ENCODE measurements around the gene BCR.

BCR gene

DNA sequence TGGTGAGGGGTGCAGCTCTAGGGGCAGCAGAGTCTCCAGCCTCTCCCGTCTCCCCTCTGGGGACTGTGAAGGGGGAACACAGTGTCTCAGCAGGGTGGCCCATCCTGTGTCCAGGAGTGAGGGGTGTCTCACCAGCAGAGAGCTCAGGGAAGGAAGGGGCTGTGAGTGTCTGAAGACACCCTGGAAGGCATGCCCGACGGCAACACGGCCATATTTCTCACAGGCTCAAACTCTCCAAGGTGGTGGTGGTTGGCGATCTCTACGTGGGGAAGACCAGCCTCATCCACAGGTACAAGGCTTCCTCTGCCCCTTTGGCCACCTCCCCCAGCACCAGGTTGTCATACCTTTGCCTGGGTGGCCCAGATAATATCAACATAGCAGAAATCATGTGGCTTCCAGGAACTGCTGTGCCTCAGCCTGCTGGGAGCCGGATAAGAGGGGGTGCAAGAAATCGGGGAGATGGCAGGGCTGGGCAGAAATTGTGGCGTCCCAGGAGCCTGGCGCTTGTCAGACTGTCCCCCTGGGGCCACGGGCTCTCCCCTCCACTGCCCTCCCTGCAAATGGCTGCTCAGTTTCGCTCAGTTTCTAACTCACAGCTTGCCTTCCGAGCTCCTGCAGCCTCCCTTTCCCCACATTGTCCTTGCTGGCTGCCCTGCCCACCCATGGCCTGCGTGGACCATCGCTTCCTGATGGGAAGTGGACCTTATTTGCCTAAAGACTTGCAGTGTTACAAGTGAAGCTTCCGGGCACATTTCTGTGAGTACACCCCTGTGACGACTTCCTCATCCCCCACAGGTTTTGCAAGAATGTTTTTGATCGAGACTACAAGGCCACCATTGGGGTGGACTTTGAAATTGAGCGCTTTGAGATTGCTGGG, 27.8 kb upstream of the BCR start:
- Histone ChIP-seq H3K23ac (ENCODE audit: low read length) (no peak overlapping the region), H2BK5ac (ENCODE audit: low read length) (no peak overlapping the region), H3K36me3 (ENCODE audit: control insufficient read depth, insufficient read depth, low read length) (no peaks in the 10 kb centered on the region), H3K56ac (ENCODE audit: low read length) (no peak overlapping the region), H2BK120ac (ENCODE audit: low read depth, low read length) (no peak overlapping the region), H2AK5ac (ENCODE audit: low read length) (no peak overlapping the region), H4K5ac (ENCODE audit: low read length) (no peak overlapping the region), H3K27me3 (ENCODE audit: insufficient read depth, low read length, poor library complexity) (no peaks in the 10 kb centered on the region), H2BK15ac (replicated peaks; ENCODE audit: low read depth) (no peak overlapping the region), H3K4me3 (ENCODE audit: low read length) (no peak overlapping the region), H3K79me2 (ENCODE audit: control insufficient read depth, insufficient read depth, low read length) (no peaks in the 10 kb centered on the region), H3K4me2 (ENCODE audit: low read length) (no peak overlapping the region), H3K4me1 (ENCODE audit: control insufficient read depth, low read depth, low read length) (no peaks in the 10 kb centered on the region), H3K79me1 (ENCODE audit: low read length) (no peaks in the 10 kb centered on the region), H3K18ac (ENCODE audit: low read length) (no peak overlapping the region), H4K8ac (ENCODE audit: low read depth, low read length) (no peak overlapping the region), H3K27ac (ENCODE audit: low read depth, low read length) (no peak overlapping the region), H3K4ac (ENCODE audit: low read depth, low read length) (no peak overlapping the region), H3K9ac (ENCODE audit: low read length) (no peak overlapping the region)
- WGBS (ENCODE audit: extremely low coverage, insufficient coverage, low lambda C conversion rate), result no CpG with 5 or more reads among the region's 19 CpGs
- no peak for DNase-seq

DNA sequence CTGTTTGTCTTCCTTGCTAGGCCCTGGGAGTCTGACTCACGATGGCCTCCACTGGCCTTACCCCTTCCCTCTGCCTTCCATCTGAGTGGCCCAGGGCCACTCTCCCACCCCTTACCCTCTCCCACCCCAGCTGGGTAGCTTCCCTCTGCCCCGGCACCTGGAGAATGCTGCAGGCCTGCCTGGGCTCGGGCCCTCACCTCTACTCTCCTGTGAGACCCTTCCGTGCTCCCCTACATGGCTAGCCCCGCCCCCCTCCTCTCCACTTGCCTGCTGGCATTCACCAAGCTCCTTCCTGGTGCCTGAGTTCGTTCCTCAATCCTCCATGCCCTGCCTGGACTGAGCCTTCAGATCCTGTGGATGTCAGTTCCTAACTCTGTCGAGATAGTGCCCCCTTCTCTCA, 26.3 kb upstream of the BCR start:
- H2BK15ac ChIP-seq (replicated peaks; ENCODE audit: low read depth), result no peak overlapping the region
- no peak overlapping the region for H3K4me2 ChIP-seq (ENCODE audit: low read length)
- no peaks in the 10 kb centered on the region for H3K27me3 ChIP-seq (ENCODE audit: insufficient read depth, low read length, poor library complexity)
- WGBS (ENCODE audit: extremely low coverage, insufficient coverage, low lambda C conversion rate), result no CpG with 5 or more reads among the region's 7 CpGs
- H2AK5ac ChIP-seq (ENCODE audit: low read length), result no peak overlapping the region
- no peaks in the 10 kb centered on the region for H3K36me3 ChIP-seq (ENCODE audit: control insufficient read depth, insufficient read depth, low read length)
- H3K4me3 ChIP-seq (ENCODE audit: low read length), result no peak overlapping the region
- H3K4me1 ChIP-seq (ENCODE audit: control insufficient read depth, low read depth, low read length), result peaks cover 3% of the 10 kb centered on the region
- H3K56ac ChIP-seq (ENCODE audit: low read length), result no peak overlapping the region
- no peak overlapping the region for H4K5ac ChIP-seq (ENCODE audit: low read length)
- H2BK120ac ChIP-seq (ENCODE audit: low read depth, low read length), result no peak overlapping the region
- no peak for DNase-seq
- no peak overlapping the region for H3K18ac ChIP-seq (ENCODE audit: low read length)
- no peaks in the 10 kb centered on the region for H3K79me2 ChIP-seq (ENCODE audit: control insufficient read depth, insufficient read depth, low read length)
- no peak overlapping the region for H3K4ac ChIP-seq (ENCODE audit: low read depth, low read length)
- no peak overlapping the region for H2BK5ac ChIP-seq (ENCODE audit: low read length)
- no peak overlapping the region for H3K23ac ChIP-seq (ENCODE audit: low read length)
- H3K9ac ChIP-seq (ENCODE audit: low read length), result no peak overlapping the region
- no peak overlapping the region for H4K8ac ChIP-seq (ENCODE audit: low read depth, low read length)
- no peaks in the 10 kb centered on the region for H3K79me1 ChIP-seq (ENCODE audit: low read length)
- H3K27ac ChIP-seq (ENCODE audit: low read depth, low read length), result no peak overlapping the region

DNA sequence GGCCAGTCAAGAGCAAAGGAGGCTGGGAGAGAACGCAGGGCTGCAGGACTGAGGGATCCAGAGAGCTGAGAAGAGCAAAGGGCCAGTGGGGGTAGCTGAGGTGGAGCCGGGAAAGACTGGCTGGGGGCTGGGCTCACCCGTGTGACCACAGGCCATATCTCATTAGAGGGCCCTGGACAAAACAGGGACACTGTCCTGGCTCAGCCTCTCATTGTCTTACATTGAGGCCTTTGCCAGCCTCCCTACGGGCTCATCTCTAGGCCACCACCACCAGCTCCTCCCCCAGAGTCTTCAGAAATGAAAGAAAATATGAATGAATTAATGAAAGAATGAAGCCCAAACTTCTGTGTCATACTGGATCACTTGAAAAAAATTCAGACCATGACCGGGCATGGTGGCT, 25.8 kb upstream of the BCR start:
- WGBS (ENCODE audit: extremely low coverage, insufficient coverage, low lambda C conversion rate), result no CpG with 5 or more reads among the region's 5 CpGs
- H3K4ac ChIP-seq (ENCODE audit: low read depth, low read length), result no peak overlapping the region
- H3K23ac ChIP-seq (ENCODE audit: low read length), result no peak overlapping the region
- no peak overlapping the region for H4K5ac ChIP-seq (ENCODE audit: low read length)
- no peaks in the 10 kb centered on the region for H3K79me1 ChIP-seq (ENCODE audit: low read length)
- no peak overlapping the region for H3K56ac ChIP-seq (ENCODE audit: low read length)
- no peak overlapping the region for H3K4me3 ChIP-seq (ENCODE audit: low read length)
- no peak overlapping the region for H2AK5ac ChIP-seq (ENCODE audit: low read length)
- H2BK120ac ChIP-seq (ENCODE audit: low read depth, low read length), result no peak overlapping the region
- H4K8ac ChIP-seq (ENCODE audit: low read depth, low read length), result no peak overlapping the region
- no peaks in the 10 kb centered on the region for H3K27me3 ChIP-seq (ENCODE audit: insufficient read depth, low read length, poor library complexity)
- no peak overlapping the region for H3K4me2 ChIP-seq (ENCODE audit: low read length)
- no peak for DNase-seq
- no peak overlapping the region for H3K18ac ChIP-seq (ENCODE audit: low read length)
- no peak overlapping the region for H3K27ac ChIP-seq (ENCODE audit: low read depth, low read length)
- no peaks in the 10 kb centered on the region for H3K36me3 ChIP-seq (ENCODE audit: control insufficient read depth, insufficient read depth, low read length)
- no peak overlapping the region for H2BK15ac ChIP-seq (replicated peaks; ENCODE audit: low read depth)
- H2BK5ac ChIP-seq (ENCODE audit: low read length), result no peak overlapping the region
- H3K9ac ChIP-seq (ENCODE audit: low read length), result no peak overlapping the region
- H3K79me2 ChIP-seq (ENCODE audit: control insufficient read depth, insufficient read depth, low read length), result no peaks in the 10 kb centered on the region
- peaks cover 3% of the 10 kb centered on the region for H3K4me1 ChIP-seq (ENCODE audit: control insufficient read depth, low read depth, low read length)

DNA sequence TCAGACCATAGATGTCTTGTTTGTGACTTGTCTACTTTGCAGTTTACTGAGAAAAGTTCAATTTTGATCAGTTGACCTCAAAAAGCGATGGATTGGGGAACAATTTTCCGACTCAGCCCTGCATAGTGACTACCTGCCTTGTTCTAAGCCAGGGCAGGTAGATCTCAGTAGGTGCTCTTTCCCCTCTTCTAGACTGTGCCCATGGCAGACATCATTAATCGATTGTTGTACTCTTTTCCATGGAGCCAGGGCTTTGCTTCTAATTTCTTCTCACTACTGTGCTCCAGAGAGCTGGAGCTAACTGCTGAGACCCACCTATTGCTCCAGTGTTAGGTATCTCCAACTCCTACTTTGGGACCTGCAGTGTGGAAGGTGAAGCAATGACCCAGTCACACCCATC, 25.2 kb upstream of the BCR start:
- no peak overlapping the region for H3K4me3 ChIP-seq (ENCODE audit: low read length)
- H3K79me1 ChIP-seq (ENCODE audit: low read length), result no peaks in the 10 kb centered on the region
- H3K56ac ChIP-seq (ENCODE audit: low read length), result no peak overlapping the region
- no peak for DNase-seq
- peaks cover 3% of the 10 kb centered on the region for H3K4me1 ChIP-seq (ENCODE audit: control insufficient read depth, low read depth, low read length)
- H3K18ac ChIP-seq (ENCODE audit: low read length), result no peak overlapping the region
- no peak overlapping the region for H3K4ac ChIP-seq (ENCODE audit: low read depth, low read length)
- H3K79me2 ChIP-seq (ENCODE audit: control insufficient read depth, insufficient read depth, low read length), result no peaks in the 10 kb centered on the region
- no peaks in the 10 kb centered on the region for H3K36me3 ChIP-seq (ENCODE audit: control insufficient read depth, insufficient read depth, low read length)
- H3K9ac ChIP-seq (ENCODE audit: low read length), result no peak overlapping the region
- H2BK120ac ChIP-seq (ENCODE audit: low read depth, low read length), result no peak overlapping the region
- no peak overlapping the region for H3K27ac ChIP-seq (ENCODE audit: low read depth, low read length)
- H4K5ac ChIP-seq (ENCODE audit: low read length), result no peak overlapping the region
- H4K8ac ChIP-seq (ENCODE audit: low read depth, low read length), result no peak overlapping the region
- H2AK5ac ChIP-seq (ENCODE audit: low read length), result no peak overlapping the region
- H3K27me3 ChIP-seq (ENCODE audit: insufficient read depth, low read length, poor library complexity), result no peaks in the 10 kb centered on the region
- no peak overlapping the region for H2BK5ac ChIP-seq (ENCODE audit: low read length)
- no peak overlapping the region for H3K23ac ChIP-seq (ENCODE audit: low read length)
- H2BK15ac ChIP-seq (replicated peaks; ENCODE audit: low read depth), result no peak overlapping the region
- no peak overlapping the region for H3K4me2 ChIP-seq (ENCODE audit: low read length)
- WGBS (ENCODE audit: extremely low coverage, insufficient coverage, low lambda C conversion rate), result no CpG with 5 or more reads among the region's 3 CpGs

DNA sequence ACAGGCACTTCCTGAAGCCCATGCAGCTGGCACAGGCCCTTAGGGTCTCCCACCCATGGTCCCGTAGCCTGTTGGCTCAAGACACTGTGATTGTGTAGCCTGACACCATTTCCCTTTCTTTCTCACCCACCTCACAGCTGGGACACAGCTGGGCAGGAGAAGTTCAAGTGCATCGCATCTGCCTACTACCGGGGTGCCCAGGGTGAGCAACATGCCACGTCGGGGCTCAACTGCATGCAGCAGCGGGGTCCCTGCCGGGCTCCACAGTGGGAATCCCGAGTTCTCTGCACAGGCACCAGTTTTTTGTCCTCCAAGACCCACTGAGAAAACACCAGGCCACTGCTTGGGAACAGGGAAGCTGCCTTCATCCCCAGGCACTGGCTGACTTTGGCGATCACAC, 24.5 kb upstream of the BCR start:
- no peaks in the 10 kb centered on the region for H3K36me3 ChIP-seq (ENCODE audit: control insufficient read depth, insufficient read depth, low read length)

DNA sequence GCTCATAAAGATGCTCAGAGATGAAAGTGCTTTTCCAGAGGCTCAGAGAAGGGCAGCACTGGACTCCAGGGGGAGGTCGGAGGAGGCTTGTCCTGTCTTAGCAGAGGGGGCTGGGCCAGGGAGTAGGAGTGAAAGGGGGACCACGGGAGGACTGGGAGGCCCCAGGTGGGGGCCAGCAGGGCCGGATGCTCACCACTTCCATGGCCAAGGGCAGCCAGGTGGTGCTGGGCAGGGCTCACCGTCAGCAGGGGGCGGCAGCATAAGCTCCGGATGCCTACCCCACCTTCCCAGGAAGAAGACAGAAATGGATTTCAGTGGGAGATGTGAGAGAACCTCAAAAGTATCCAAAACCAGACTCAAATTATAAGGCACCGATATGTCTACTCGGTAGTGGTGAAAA, 24.0 kb upstream of the BCR start:
- no peak overlapping the region for H4K8ac ChIP-seq (ENCODE audit: low read depth, low read length)
- no peak overlapping the region for H2BK15ac ChIP-seq (replicated peaks; ENCODE audit: low read depth)
- H3K56ac ChIP-seq (ENCODE audit: low read length), result no peak overlapping the region
- no peaks in the 10 kb centered on the region for H3K79me2 ChIP-seq (ENCODE audit: control insufficient read depth, insufficient read depth, low read length)
- no peaks in the 10 kb centered on the region for H3K36me3 ChIP-seq (ENCODE audit: control insufficient read depth, insufficient read depth, low read length)
- peaks cover 3% of the 10 kb centered on the region for H3K4me1 ChIP-seq (ENCODE audit: control insufficient read depth, low read depth, low read length)
- no peak overlapping the region for H3K4ac ChIP-seq (ENCODE audit: low read depth, low read length)
- DNase-seq, result peak; percentile 31
- no peak overlapping the region for H3K4me3 ChIP-seq (ENCODE audit: low read length)
- H3K27me3 ChIP-seq (ENCODE audit: insufficient read depth, low read length, poor library complexity), result no peaks in the 10 kb centered on the region
- WGBS (ENCODE audit: extremely low coverage, insufficient coverage, low lambda C conversion rate), result no CpG with 5 or more reads among the region's 8 CpGs
- no peaks in the 10 kb centered on the region for H3K79me1 ChIP-seq (ENCODE audit: low read length)
- H3K27ac ChIP-seq (ENCODE audit: low read depth, low read length), result no peak overlapping the region
- H2BK120ac ChIP-seq (ENCODE audit: low read depth, low read length), result no peak overlapping the region
- H4K5ac ChIP-seq (ENCODE audit: low read length), result no peak overlapping the region
- no peak overlapping the region for H3K23ac ChIP-seq (ENCODE audit: low read length)
- H3K9ac ChIP-seq (ENCODE audit: low read length), result no peak overlapping the region
- H2AK5ac ChIP-seq (ENCODE audit: low read length), result no peak overlapping the region
- no peak overlapping the region for H3K18ac ChIP-seq (ENCODE audit: low read length)
- no peak overlapping the region for H2BK5ac ChIP-seq (ENCODE audit: low read length)
- H3K4me2 ChIP-seq (ENCODE audit: low read length), result no peak overlapping the region

More for the DNA sequence above, 24.5 kb upstream of the BCR start:
- Histone ChIP-seq H3K4me1 (ENCODE audit: control insufficient read depth, low read depth, low read length) (peaks cover 3% of the 10 kb centered on the region), H3K79me2 (ENCODE audit: control insufficient read depth, insufficient read depth, low read length) (no peaks in the 10 kb centered on the region), H2BK120ac (ENCODE audit: low read depth, low read length) (no peak overlapping the region), H3K4me2 (ENCODE audit: low read length) (no peak overlapping the region), H4K5ac (ENCODE audit: low read length) (no peak overlapping the region), H4K8ac (ENCODE audit: low read depth, low read length) (no peak overlapping the region), H3K79me1 (ENCODE audit: low read length) (no peaks in the 10 kb centered on the region), H3K27me3 (ENCODE audit: insufficient read depth, low read length, poor library complexity) (no peaks in the 10 kb centered on the region), H3K23ac (ENCODE audit: low read length) (no peak overlapping the region), H2BK15ac (replicated peaks; ENCODE audit: low read depth) (no peak overlapping the region), H3K56ac (ENCODE audit: low read length) (no peak overlapping the region), H2BK5ac (ENCODE audit: low read length) (no peak overlapping the region), H3K18ac (ENCODE audit: low read length) (no peak overlapping the region), H2AK5ac (ENCODE audit: low read length) (no peak overlapping the region), H3K27ac (ENCODE audit: low read depth, low read length) (no peak overlapping the region), H3K4ac (ENCODE audit: low read depth, low read length) (no peak overlapping the region), H3K9ac (ENCODE audit: low read length) (no peak overlapping the region), H3K4me3 (ENCODE audit: low read length) (no peak overlapping the region)
- WGBS (ENCODE audit: extremely low coverage, insufficient coverage, low lambda C conversion rate), result no CpG with 5 or more reads among the region's 9 CpGs
- no peak for DNase-seq

Measured in mesendoderm (in vitro differentiated cells).